Measurements from ENCODE around the gene FRMD8.

FRMD8 gene, protein sequence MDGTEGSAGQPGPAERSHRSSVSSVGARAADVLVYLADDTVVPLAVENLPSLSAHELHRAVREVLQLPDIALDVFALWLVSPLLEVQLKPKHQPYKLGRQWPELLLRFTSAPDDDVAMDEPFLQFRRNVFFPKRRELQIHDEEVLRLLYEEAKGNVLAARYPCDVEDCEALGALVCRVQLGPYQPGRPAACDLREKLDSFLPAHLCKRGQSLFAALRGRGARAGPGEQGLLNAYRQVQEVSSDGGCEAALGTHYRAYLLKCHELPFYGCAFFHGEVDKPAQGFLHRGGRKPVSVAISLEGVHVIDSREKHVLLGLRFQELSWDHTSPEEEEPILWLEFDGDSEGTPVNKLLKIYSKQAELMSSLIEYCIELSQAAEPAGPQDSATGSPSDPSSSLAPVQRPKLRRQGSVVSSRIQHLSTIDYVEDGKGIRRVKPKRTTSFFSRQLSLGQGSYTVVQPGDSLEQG

GRCh38 chr11:65386307-65387140, at the start of gene FRMD8:
FRMD8 (plus strand) TSS chr11:65386637; CDS start chr11:65387037, 400 bp downstream.
- DNase-seq = peak; percentile 86

DNA sequence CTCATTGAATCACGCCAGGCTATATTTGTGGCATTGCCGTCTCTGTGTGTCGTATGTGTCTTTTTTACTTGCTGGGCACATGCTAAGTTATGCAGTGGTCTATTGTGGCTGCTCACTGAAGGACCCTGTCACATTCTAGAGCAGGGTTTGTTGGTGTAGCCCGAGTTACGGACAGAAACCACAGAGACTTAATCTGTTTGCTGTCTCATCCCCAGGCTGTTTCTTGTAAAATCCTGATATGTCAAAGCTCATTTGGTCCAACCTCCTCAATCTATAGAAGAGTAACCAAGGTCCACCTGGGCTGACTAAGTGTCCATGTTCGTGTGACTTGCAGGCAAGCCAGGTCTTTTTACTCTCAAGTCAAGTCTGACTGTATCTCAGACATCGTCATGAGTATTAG, 47.8 kb upstream of the FRMD8 start:
- DNase-seq = no peak

DNA sequence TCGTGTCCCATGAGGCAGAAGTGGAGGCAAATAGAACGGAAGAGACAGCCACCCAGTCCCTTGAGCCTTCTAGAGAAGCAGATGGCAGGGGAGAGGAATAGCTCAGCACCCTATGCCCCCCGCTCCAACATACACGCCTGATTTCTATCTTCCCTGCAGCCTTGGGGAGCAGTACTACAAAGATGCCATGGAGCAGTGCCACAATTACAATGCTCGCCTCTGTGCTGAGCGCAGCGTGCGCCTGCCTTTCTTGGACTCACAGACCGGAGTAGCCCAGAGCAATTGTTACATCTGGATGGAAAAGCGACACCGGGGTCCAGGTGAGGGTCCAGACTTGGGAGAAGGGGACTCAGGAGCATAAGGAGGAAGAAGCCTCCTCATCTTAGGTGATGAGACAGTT, 46.2 kb upstream of the FRMD8 start:
- no peak for DNase-seq

GRCh38 chr11:65341856-65342255, 44.6 kb upstream of the FRMD8 start:
- no peak for DNase-seq

- DNase-seq = no peak
Measured at GRCh38 chr11:65351511-65351910, 34.9 kb upstream of the FRMD8 start.

DNA sequence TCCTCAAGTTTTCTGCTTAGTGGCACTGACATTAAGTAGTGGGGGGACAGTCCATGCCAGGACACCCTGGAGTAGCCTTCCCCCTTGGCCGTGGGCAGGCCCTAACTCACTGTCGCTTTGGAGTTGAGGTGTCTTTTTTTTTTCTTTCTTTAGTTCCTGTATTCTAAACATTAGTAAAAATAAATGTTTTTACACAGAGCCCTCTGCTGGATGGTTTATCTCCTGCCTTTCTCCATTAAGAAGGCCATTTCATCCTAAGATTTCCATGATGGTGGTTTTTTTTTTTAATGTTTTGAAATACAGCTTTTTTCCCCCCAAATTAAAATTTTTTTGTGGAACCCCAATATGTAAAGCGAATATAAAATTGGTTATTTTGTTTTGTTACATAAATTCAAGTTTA, 33.7 kb upstream of the FRMD8 start:
- no peak for DNase-seq

GRCh38 chr11:65353376-65353775, 33.1 kb upstream of the FRMD8 start:
- DNase-seq = no peak

DNA sequence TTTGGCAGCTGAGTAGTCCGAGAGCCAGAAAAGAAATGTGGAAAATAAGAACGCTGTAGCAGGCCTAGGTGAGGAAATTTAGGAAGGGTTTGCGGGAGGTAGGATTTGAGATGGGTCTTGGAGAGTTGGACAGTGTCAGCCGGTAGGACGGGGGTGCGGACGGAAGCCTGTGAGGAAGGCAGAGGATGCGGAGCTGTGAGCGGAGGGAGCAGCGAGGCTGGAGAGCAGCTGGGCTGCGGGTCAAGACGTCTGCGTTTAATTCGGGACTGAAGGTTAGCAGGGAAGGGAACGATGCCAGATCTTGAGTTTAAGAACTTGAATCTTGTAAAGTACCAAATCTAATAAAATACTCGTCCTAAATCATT, 32.6 kb upstream of the FRMD8 start:
- no peak for DNase-seq

- DNase-seq = peak; percentile 95
Measured at GRCh38 chr11:65354265-65355012, 32.0 kb upstream of the FRMD8 start, which contains the start of gene TIGD3. TIGD3 (plus strand) TSS chr11:65354751; CDS start chr11:65355809, 1,058 bp downstream.

- peak; percentile 37 for DNase-seq
Measured at GRCh38 chr11:65355013-65355775, 31.2 kb upstream of the FRMD8 start.

- no peak for DNase-seq
Measured at GRCh38 chr11:65355776-65356393, 30.6 kb upstream of the FRMD8 start.

- no peak for DNase-seq
Measured at GRCh38 chr11:65356394-65356972, 30.0 kb upstream of the FRMD8 start.

DNA sequence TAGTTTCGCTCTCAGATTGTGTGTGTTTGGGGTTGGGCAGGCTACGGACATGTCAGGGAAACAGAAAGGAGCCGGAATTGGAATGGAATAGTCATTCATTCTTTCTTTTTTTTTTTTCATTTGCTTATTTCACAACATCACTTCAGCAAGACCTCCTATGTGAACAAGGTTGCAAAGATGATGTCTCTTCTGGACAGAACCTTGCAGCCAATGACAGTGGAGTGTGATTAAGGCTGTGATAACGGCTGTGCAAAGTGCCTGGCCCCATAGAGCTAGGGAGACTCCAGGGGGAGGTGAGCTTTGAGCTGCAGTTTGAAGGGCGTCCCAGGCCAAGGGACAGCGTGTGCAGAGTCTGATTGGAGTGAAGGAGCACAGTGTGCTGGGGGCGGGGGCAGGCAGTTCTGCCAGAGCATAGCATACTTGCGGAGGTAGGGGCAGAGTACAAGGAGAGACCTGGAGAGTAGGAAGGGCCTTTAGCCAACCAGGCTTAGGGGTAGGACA, 28.5 kb upstream of the FRMD8 start:
- DNase-seq = no peak

DNA sequence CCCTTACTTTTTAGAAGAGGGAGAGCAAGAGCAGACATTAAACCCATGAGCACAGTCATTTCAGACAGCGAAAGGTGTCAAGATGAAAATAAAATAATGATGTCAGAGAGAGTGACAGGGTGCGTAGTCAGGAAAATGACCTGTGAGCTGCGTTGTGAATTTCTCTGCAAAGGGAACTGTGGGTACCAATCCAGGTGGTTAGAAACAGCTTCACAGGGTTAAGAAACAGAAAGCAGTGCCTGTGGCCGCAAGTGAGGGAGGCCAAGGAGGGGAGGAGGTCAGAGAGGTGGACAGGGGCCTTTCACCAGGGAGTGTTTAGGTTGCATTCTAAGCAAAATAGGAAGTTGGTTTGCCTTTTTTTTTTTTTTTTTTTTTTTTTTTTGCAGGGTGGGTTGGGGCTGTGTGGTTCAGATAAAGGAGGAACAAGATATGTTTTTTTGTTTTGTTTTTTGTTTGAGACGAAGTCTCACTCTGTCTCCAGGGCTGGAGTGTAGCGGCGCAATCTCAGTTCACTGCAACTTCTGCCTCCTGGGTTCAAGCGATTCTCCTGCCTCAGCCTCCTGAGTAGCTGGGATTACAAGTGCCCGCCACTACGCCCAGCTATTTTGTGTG, 24.0 kb upstream of the FRMD8 start:
- DNase-seq = no peak

DNA sequence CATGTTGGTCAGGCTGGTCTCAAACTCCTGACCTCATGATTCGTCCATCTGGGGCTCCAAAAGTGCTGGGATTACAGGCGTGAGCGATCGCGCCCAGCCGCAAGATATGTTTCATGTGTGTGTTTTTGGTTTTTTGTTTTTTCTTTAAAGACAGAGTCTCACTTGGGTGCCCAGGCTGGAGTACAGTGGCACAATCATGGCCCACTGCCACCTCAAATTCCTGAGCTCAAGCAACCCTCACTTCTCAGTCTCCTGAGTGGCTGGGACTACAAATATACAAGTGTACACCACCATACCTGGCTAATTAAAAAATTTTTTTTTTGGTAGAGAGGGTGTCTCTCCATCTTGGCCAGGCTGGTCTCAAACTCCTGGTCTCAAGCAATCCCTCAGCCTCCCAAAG, 23.5 kb upstream of the FRMD8 start:
- DNase-seq = no peak

GRCh38 chr11:65363770-65364169, 22.7 kb upstream of the FRMD8 start:
- DNase-seq = no peak

DNA sequence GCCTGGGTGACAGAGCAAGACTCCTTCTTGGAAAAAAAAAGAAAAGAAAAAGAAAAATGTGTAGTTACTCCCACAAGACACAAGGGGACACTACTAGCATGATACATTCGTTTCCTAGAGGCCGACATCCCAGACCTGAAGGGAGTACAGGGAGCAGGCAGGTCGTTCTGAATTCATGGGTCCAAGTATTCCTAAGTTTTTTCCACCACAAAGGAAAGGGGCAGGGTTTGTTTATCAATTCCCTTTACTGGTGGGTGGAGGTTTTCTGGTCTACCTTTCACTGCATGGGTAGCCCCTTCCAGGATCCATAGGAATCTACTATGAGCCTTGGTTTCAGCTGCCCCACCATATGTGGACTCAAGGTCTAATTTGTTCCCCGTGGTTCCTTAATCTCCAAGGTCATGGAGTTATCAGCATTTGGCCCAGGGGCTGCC, 20.1 kb upstream of the FRMD8 start:
- no peak for DNase-seq

DNA sequence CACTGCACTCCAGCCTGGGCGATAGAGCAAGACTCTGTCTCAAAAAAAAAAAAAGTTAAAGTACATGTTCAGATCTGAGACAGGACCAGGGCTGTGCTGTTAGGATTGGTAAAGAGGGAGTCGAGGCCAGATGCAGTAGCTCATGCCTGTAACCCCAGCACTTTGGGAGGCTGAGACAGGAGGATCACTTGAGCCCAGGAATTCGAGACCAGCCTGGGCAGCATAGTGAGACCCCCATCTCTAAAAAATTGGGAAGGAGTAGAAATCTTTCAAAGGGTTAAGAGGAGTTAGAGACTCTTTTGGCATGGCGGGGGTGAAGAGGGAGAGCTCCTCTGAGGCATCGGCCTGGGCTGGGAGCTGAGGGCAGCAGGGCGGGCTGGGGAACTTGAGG, 15.8 kb upstream of the FRMD8 start:
- no peak for DNase-seq

- DNase-seq = no peak
Measured at GRCh38 chr11:65373839-65374580, 12.4 kb upstream of the FRMD8 start.

DNA sequence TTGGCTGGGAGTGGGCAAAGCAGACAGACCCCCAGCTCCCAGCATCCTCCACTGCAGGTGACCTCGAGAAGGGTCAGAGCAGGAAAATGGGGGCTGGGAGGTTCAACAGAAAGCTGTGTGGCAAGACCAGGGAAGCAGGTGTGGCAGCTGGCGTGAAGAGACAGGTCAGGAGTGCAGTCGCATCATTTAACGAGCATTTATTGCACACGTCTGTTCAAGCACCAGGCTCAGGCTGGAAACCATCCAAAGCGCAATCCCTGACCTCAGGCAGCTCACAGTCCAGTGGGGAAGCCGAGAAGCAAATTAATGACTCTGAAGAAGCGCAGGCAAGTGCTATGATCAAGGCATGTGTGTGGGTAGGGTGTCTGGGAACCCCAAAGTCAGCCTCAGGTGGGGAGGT, 11.4 kb upstream of the FRMD8 start:
- DNase-seq = no peak
